Thoracic aorta (tissue), 2 donors: Measurements from ENCODE around the gene DERA. TPM values are rescaled to one million over a fixed set of nuclear protein-coding genes. Genes with fewer than 3 reads are reported as not detected.

ENCODE experiments used
- ATAC-seq: fragments of 150-250 bp; one replicate; pipeline ENCODE4 v1.8.0; 2017; ENCODE audit warnings: low read depth; ENCODE audit not compliant: insufficient number of reproducible peaks, low FRiP score
- DNase-seq: peaks from one replicate; pipeline ENCODE4 v3.0.0-alpha.2; 2020; ENCODE audit warnings: low spot score
- H3K27ac ChIP-seq, 2 donors: fragments of 200-600 bp; sonication (generic); 1 replicate in 1 of 2; 2 replicates in 1 of 2; pipeline ENCODE4 v1.5.1; 2016; ENCODE audit warnings: mild to moderate bottlenecking in 2 of 2, moderate library complexity in 2 of 2
- H3K27me3 ChIP-seq: fragments of 200-600 bp; sonication (generic); replicated peaks from 2 replicates; pipeline ENCODE4 v1.6.0; 2016; ENCODE audit warnings: mild to moderate bottlenecking; ENCODE audit not compliant: insufficient read depth
- H3K36me3 ChIP-seq: fragments of 200-600 bp; sonication (generic); one replicate; pipeline ENCODE4 v1.5.1; 2016
- H3K4me1 ChIP-seq, 2 donors: fragments of 200-600 bp; sonication (generic); 1 replicate in 1 of 2; 2 replicates in 1 of 2; pipeline versions ENCODE4 v1.5.1 to v1.6.0; 2016; ENCODE audit warnings: low read depth in 2 of 2, mild to moderate bottlenecking in 1 of 2; ENCODE audit not compliant: control insufficient read depth in 1 of 2
- H3K4me3 ChIP-seq: fragments of 200-600 bp; sonication (generic); 2 replicates; pipeline ENCODE4 v1.5.1; 2016; ENCODE audit warnings: mild to moderate bottlenecking
- H3K9me3 ChIP-seq: fragments of 200-600 bp; sonication (generic); 2 replicates; pipeline ENCODE4 v1.5.1; 2016
- total RNA-seq, 2 donors: library from RNA; depleted of rRNA; stranded (reverse); fragments of >200 nt; gene quantifications; one replicate each; pipeline versions ENCODE4 v1.1.0 to v1.2.3, GENCODE V29; 2016
- TF ChIP-seq, protein P1 (sequence below): fragments of 200-600 bp; sonication (generic); IDR thresholded peaks from one replicate; pipeline ENCODE4 v1.5.1; 2019; ENCODE audit warnings: antibody characterized with exemption

DERA gene
- total RNA-seq, 2 donors from 2014 or later: 25.5 to 47.4 TPM

DNA sequence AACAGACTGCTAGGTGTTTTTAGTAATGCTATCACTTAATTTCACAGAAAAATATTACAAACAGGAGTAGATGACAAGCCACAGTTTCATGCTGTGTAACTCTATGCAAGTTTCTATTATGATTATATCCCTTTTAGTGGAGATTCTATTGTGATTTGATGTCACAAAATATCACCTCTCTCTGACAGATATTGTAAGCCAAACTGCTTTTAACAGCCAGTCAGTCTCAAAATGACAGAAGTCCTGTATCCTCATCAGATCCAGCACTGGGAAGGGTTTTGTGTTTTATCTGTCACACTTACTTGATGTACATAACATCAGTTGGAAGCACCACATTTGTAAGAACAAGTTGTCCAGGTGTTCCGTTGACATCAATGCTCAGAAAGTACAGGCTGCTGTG lies 164.8 kb downstream of the DERA start:
- H3K36me3 ChIP-seq: no peaks in the 10 kb centered on the region
- no peak for DNase-seq
- TF ChIP-seq, protein P1, sequence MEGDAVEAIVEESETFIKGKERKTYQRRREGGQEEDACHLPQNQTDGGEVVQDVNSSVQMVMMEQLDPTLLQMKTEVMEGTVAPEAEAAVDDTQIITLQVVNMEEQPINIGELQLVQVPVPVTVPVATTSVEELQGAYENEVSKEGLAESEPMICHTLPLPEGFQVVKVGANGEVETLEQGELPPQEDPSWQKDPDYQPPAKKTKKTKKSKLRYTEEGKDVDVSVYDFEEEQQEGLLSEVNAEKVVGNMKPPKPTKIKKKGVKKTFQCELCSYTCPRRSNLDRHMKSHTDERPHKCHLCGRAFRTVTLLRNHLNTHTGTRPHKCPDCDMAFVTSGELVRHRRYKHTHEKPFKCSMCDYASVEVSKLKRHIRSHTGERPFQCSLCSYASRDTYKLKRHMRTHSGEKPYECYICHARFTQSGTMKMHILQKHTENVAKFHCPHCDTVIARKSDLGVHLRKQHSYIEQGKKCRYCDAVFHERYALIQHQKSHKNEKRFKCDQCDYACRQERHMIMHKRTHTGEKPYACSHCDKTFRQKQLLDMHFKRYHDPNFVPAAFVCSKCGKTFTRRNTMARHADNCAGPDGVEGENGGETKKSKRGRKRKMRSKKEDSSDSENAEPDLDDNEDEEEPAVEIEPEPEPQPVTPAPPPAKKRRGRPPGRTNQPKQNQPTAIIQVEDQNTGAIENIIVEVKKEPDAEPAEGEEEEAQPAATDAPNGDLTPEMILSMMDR: no peak
- H3K4me3 ChIP-seq: no peak overlapping the region
- no peaks in the 10 kb centered on the region for H3K4me1 ChIP-seq
- no peaks in the 10 kb centered on the region for H3K27me3 ChIP-seq
- H3K9me3 ChIP-seq: no peaks in the 10 kb centered on the region
- no peak overlapping the region for H3K27ac ChIP-seq
- no peak for ATAC-seq

DNA sequence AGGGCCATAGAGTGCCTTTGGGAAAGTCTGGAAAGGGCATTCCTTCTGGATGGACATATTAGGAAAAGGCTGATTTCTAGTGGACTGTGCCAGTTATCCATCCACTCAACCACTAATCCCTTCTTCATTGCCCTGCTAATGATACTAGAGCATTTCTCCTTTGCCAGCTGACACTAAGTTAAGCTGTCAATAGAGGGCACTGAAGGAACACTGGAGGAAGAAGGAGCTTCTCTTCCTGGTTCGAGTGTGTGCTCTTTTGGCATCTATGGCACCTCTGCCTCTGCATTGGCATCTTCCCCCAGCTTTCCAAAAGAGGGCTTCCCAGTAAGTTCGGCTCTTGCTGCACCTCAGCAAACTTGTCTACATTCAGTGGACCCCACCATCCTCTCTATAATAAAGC lies 165.4 kb downstream of the DERA start:
- Histone ChIP-seq H3K9me3 (no peaks in the 10 kb centered on the region), H3K27ac (no peak overlapping the region), H3K4me3 (no peak overlapping the region), H3K36me3 (no peaks in the 10 kb centered on the region), H3K27me3 (no peaks in the 10 kb centered on the region), H3K4me1 (no peaks in the 10 kb centered on the region)
- ATAC-seq: no peak
- TF ChIP-seq, protein P1: no peak
- DNase-seq: no peak

DNA sequence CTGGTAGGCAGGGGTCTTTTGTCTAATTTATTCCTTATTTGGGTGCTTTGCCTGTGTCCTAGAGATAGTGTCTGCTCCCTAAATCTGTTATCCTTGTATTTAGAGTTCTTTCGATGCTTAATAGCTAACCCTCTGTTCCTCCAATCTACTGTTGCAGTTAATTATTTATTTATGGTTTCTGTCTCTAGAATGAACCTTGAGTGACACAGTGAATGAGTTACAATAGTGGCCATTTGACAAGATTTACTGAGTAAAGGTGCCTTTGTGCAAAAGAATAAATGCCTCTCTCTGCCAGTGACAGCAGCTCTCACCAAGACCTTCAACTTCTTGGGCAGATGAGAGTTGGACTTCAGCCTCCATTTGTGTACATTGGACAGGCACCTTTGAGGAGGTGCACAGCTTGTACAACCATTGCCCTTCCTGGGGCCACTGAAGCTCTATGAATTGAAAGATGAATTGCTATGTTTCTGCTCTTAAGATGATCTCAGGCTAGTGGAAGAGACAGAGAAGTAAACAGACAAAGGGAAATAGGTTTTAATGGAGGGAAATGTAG lies 165.9 kb downstream of the DERA start:
- TF ChIP-seq, protein P1: no peak
- Histone ChIP-seq H3K4me3 (no peak overlapping the region), H3K36me3 (no peaks in the 10 kb centered on the region), H3K27me3 (no peaks in the 10 kb centered on the region), H3K27ac (no peak overlapping the region), H3K4me1 (no peaks in the 10 kb centered on the region), H3K9me3 (no peaks in the 10 kb centered on the region)
- DNase-seq (no peak), ATAC-seq (no peak)

DNA sequence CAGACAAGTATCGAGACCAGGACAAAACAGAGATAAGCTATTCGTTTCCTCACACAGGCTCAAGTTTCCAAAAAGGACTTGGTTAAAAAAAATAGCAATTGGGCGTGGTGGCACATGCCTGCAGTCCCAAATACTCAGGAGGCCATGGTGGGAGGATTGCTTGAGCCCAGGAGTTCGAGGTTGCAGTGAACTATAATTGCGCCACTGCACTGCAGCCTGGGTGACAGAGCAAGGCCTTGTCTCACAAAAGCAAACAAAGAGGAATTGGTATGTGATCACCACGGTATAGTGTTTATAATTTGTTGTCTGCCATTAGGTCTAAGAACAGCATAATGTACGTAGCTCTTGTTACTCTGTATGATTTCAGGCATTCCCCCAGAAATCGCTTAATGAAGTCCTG lies 175.3 kb downstream of the DERA start:
- TF ChIP-seq, protein P1: no peak
- H3K9me3 ChIP-seq: no peaks in the 10 kb centered on the region
- ATAC-seq: no peak
- no peaks in the 10 kb centered on the region for H3K36me3 ChIP-seq
- no peak for DNase-seq
- no peaks in the 10 kb centered on the region for H3K27me3 ChIP-seq
- H3K4me3 ChIP-seq: no peak overlapping the region
- H3K27ac ChIP-seq: no peak overlapping the region
- no peaks in the 10 kb centered on the region for H3K4me1 ChIP-seq

DNA sequence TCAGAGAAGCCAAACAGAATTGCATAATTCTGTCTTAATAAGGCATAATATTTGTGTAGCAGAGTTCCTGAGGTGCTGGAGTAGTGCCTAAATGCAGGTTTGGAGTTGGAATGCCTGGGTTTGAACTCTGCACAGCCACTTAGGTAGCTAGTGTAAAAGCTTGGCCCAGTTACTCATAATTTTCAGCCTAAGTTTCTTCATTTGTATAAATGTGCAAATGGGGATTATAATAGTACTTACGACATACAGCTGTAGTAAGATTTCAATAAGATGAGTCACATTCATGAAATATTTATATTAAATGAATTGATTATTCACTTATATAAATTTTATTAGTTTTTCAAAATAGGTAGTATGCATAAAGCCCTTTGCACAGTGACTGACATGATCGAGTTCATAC lies 175.8 kb downstream of the DERA start:
- Histone ChIP-seq H3K36me3 (no peaks in the 10 kb centered on the region), H3K27ac (no peak overlapping the region), H3K27me3 (no peaks in the 10 kb centered on the region), H3K9me3 (no peaks in the 10 kb centered on the region), H3K4me1 (no peaks in the 10 kb centered on the region), H3K4me3 (no peak overlapping the region)
- no peak for DNase-seq
- TF ChIP-seq, protein P1: no peak
- no peak for ATAC-seq

Other genes with a start within 250 kb of the DERA start
- gene EPS8, start 121.9 kb upstream of the DERA start, total RNA-seq: 100 to 1,000 TPM; 139 to 188 TPM
- 10 to 100 TPM; 55.1 to 55.5 TPM for gene STRAP, start 28.9 kb upstream of the DERA start, total RNA-seq